Right lobe of liver (tissue), 6 donors: ENCODE data around the gene PDGFA. TPM values are rescaled to one million over a fixed set of nuclear protein-coding genes. Genes with fewer than 3 reads are reported as not detected.

ENCODE experiments used
- ATAC-seq, 4 donors: fragments of 200-7000 bp; cut with Tn5 transposase; one replicate each; pipeline ENCODE4 v1.9.1; 2020; ENCODE audit warnings: mild to moderate bottlenecking in 4 of 4, moderate library complexity in 4 of 4
- DNase-seq, 3 donors: peaks; one replicate each; pipeline ENCODE4 v3.0.0-alpha.2; 2020
- H3K27ac ChIP-seq, 3 donors: fragments of 200-600 bp; one replicate each; pipeline ENCODE4 v1.8.0; 2022
- H3K27me3 ChIP-seq, 2 donors: fragments of 200-600 bp; one replicate each; pipeline ENCODE4 v1.8.0; 2022
- H3K36me3 ChIP-seq, 4 donors: fragments of 200-600 bp; sonication (generic) in 1 of 4; one replicate each; pipeline versions ENCODE4 v1.5.1 to v1.8.0; 2017 to 2022; ENCODE audit warnings: control low read depth in 1 of 4
- H3K4me1 ChIP-seq, 4 donors: fragments of 200-600 bp; sonication (generic) in 1 of 4; one replicate each; pipeline versions ENCODE4 v1.5.1 to v1.8.0; 2017 to 2022; ENCODE audit warnings: control low read depth in 1 of 4
- H3K4me3 ChIP-seq, 3 donors: fragments of 200-600 bp; one replicate each; pipeline ENCODE4 v1.8.0; 2022
- H3K9me3 ChIP-seq, 4 donors: fragments of 200-600 bp; sonication (generic) in 1 of 4; one replicate each; pipeline versions ENCODE4 v1.5.1 to v1.8.0; 2017 to 2022; ENCODE audit warnings: control low read depth in 1 of 4
- CTCF ChIP-seq, 4 donors: fragments of 200-600 bp in 3 of 4; fragments of 450-650 bp in 1 of 4; IDR thresholded peaks; one replicate each; pipeline versions ENCODE4 v1.5.1 to v1.8.0; 2016 to 2022; ENCODE audit warnings: antibody characterized with exemption in 4 of 4, mild to moderate bottlenecking in 2 of 4
- POLR2A ChIP-seq: fragments of 450-650 bp; IDR thresholded peaks from one replicate; pipeline ENCODE4 v1.6.1; 2017; ENCODE audit warnings: antibody characterized with exemption, mild to moderate bottlenecking
- WGBS: methylation state at CpG from one replicate; pipeline ENCODE4 v1.1.6; 2018; ENCODE audit warnings: low coverage, low lambda C conversion rate; ENCODE audit not compliant: insufficient coverage; ENCODE audit errors: missing lambda C conversion rate; 5-methylcytosine and 5-hydroxymethylcytosine counted together
- intact Hi-C, 2 donors: fragments of 100-400 bp; cut with DNase I; formaldehyde crosslinking; loops; one replicate each; pipeline versions ENCODE4 v1.11.2 to v1.14.1; 2022
- total RNA-seq, 6 experiments: library from RNA; depleted of rRNA in 2 of 6; stranded (reverse); fragments of >200 nt in 2 of 6; fragmentation: NEBNext Ultra II Directional in 3 of 6; extraction: Animal tissue kit (Norgen Biotek cat#: 25700) in 3 of 6; gene quantifications; one replicate each; pipeline versions ENCODE4 v1.1.0 to v1.2.4, GENCODE V29; 2016 to 2023
- donor health status: DM: no; HTN: yes; CAD: no.
- donor health status: DM: no; HTN: no; CAD: no.
- donor health status: DM: no; HTN: no; CAD: no.
- donor health status: DM: no; HTN: yes; CAD: no.
- donor health status: DM: no; HTN: yes; CAD: no.

PDGFA gene
- total RNA-seq, 6 experiments from 2014 or later = 2.3 to 20.9 (median 8.4) TPM

- no peak for DNase-seq
- Histone ChIP-seq H3K4me3 (no peak overlapping the region), H3K4me1 (no peaks in the 10 kb centered on the region), H3K36me3 (no peaks in the 10 kb centered on the region), H3K27me3 (no peaks in the 10 kb centered on the region), H3K9me3 (no peaks in the 10 kb centered on the region), H3K27ac (no peak overlapping the region)
- WGBS = 85% methylated on average over 4 of the region's 4 CpGs
- TF ChIP-seq POLR2A = no peak
- TF ChIP-seq CTCF (IDR thresholded peaks at IDR 0.05) = no peak
- no peak for ATAC-seq
- intact Hi-C loops = no loop called here
Measured at GRCh38 chr7:472640-472957, 47.0 kb downstream of the PDGFA start.

DNA sequence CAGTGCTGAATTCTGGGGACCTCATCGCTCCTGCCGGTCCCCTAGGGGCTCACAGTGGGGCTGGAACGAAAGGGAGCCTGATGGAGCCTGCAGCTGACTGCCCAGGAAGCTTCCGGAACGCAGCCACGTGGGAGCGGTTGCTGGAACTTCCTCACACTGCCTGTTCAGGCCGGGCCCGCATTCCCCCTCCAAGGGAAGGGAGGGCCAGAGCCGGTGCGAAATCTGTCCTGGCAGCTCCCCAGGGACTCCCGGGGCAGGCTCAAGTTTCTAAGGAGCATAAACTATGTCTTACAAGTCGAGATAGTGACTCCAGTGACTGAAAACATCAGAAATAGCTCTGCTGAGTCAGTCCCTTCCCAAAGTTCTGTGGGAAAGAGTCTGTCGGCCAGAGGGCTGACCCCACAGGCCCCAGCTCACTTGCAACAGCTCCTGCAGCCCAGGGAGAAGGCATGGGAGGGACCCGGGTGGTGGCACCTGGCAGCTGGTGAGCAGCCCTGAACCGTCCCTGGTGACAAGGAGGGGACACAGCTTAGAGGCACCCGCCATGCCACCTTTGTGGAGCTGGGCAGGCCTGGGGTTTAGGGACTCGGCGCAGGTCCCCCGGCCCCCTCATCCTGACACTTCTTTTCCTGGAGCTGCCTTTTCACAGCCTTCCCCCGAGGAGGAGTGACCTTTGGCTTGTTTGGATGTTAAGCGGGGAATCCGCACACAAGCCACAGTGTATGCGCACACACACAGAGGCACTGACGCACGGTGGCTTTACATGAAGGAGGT lies 47.6 kb downstream of the PDGFA start:
- intact Hi-C loops = no loop called here
- H3K27ac ChIP-seq = peak overlapping the region in 1 of 3 donors; percentile 58
- no peaks in the 10 kb centered on the region for H3K36me3 ChIP-seq
- no peak for TF ChIP-seq CTCF (IDR thresholded peaks at IDR 0.05)
- DNase-seq (peak; percentile 66 to 75 (median 74)), ATAC-seq (peak; percentile 67 to 85 (median 80))
- WGBS = 34% methylated on average over 5 of the region's 26 CpGs
- no peak overlapping the region for H3K4me3 ChIP-seq
- no peaks in the 10 kb centered on the region for H3K4me1 ChIP-seq
- H3K9me3 ChIP-seq = no peaks in the 10 kb centered on the region
- no peaks in the 10 kb centered on the region for H3K27me3 ChIP-seq

DNA sequence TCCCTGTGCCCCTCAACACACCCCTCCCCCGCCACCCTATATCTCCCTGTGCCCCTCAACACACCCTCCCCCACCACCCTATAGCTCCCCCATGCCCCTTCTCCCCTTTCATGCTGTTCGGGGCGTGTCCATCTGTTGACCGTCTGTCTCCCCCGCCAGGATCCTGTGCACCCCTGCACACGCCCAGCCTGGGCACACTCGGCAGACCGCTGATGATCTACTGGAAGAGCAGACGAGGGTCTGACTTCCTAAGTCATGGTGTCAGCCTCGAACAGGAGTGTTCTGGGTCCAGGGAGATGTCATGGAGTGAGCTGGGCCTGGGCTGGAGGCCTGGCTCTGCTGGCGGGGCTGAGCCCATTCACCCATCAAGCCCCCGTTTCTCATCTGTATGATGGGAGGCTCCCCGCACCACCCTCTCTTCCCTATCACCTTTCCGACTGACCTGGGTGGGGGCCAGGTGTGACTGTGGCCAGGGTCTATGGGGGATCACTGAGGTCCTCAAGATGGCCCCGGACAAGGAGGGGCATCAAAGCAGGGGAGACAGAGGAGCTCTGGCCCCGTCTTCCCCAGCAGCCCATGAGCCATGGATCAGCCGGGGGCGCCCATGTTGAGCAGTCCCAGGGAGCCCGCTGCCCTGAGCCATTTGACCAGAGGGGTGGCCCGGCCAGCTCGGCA lies 48.3 kb downstream of the PDGFA start:
- TF ChIP-seq POLR2A (no peak), CTCF (IDR thresholded peaks at IDR 0.05) (no peak)
- H3K4me3 ChIP-seq = no peak overlapping the region
- intact Hi-C loops = no loop called here
- 86% methylated on average over 12 of the region's 21 CpGs for WGBS
- no peaks in the 10 kb centered on the region for H3K9me3 ChIP-seq
- peak overlapping the region in 1 of 3 donors; percentile 58 for H3K27ac ChIP-seq
- H3K4me1 ChIP-seq = no peaks in the 10 kb centered on the region
- no peaks in the 10 kb centered on the region for H3K27me3 ChIP-seq
- ATAC-seq (no peak), DNase-seq (peak in 2 of 3 donors; percentile 13 to 43)
- no peaks in the 10 kb centered on the region for H3K36me3 ChIP-seq

- no peak overlapping the region for H3K4me3 ChIP-seq
- H3K36me3 ChIP-seq = no peaks in the 10 kb centered on the region
- peak; percentile 9 to 39 (median 37) for DNase-seq
- intact Hi-C loops = no loop called here
- no peak overlapping the region for H3K27ac ChIP-seq
- no peak for TF ChIP-seq POLR2A
- no peak for TF ChIP-seq CTCF (IDR thresholded peaks at IDR 0.05)
- no peaks in the 10 kb centered on the region for H3K4me1 ChIP-seq
- H3K9me3 ChIP-seq = no peaks in the 10 kb centered on the region
- 95% methylated on average over 4 of the region's 17 CpGs for WGBS
- ATAC-seq = no peak
- H3K27me3 ChIP-seq = no peaks in the 10 kb centered on the region
Measured at GRCh38 chr7:469563-469961, 50.1 kb downstream of the PDGFA start.
